NOMO-1 treated with DMSO at 0.1 percent for 48 hours (cell line): ENCODE data around the gene SPATA45.
A peak's percentile ranks its signal among the peaks of the same experiment; 100 is the strongest.

Experiments used
- DNase-seq: peaks from one replicate; lab custom pipeline; 2025; ENCODE audit not compliant: unreplicated experiment; lab: John Stamatoyannopoulos, UW

The SPATA45 gene

GRCh38 chr1:212782422-212783154 is 64.9 kb downstream of the SPATA45 start:
- peak; percentile 81 for DNase-seq

DNA sequence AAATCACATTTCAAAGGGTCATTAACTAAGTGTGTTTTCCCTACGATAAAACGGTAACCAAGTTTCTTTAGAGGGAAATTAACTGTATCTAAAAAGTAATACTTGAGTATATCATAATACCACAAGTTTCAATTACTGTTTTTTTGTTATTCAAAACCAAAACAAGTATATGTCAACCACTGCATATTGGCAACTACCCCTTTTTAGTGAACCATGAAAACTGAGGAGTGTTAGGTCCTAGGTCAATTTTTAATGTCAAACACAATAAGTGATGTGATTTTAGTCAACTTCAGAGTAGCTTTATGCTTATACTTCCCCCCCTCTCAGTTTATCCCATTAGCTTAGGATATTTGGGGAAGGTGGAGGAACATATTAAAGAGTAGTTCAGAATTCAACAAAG is 66.2 kb downstream of the SPATA45 start:
- no peak for DNase-seq

DNA sequence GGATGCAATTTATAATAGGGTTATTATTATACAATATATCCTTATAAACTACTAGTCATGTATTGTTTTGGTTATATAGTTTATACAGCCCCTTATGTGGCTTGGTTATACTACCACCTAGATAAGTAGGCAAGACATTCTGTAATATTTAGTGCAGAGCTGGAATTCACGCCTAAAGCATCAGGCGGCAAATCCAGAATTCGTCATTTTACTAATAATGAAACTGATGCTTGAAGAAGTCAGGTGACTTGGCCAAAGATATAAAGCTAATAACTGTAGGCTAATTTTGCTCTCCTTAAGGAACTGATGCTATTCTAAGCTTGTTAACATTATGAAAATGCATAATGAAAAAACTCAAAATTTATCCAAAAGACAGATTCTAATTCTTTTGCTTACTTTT is 66.7 kb downstream of the SPATA45 start:
- no peak for DNase-seq
